ENCODE results near the gene MYH11.
"Not testable (repeated sequence)": the region's sequence is repeated elsewhere in the genome, so short reads cannot be mapped to it uniquely, and the experiment has no call there.

MYH11 gene

GRCh38 chr16:15874745-15875314 lies 18.0 kb upstream of the MYH11 start:
- no peak for DNase-seq

GRCh38 chr16:15873737-15874136 lies 16.9 kb upstream of the MYH11 start:
- no peak for DNase-seq

GRCh38 chr16:15873301-15873700 lies 16.5 kb upstream of the MYH11 start:
- no peak for DNase-seq

GRCh38 chr16:15870011-15870410 lies 13.2 kb upstream of the MYH11 start:
- no peak for DNase-seq

GRCh38 chr16:15866451-15866850 lies 9.6 kb upstream of the MYH11 start:
- no peak for DNase-seq

GRCh38 chr16:15865742-15866141 lies 8.9 kb upstream of the MYH11 start:
- no peak for DNase-seq

- DNase-seq: no peak
Measured at GRCh38 chr16:15864939-15865338, 8.1 kb upstream of the MYH11 start.

- DNase-seq: no peak
Measured at GRCh38 chr16:15861996-15862395, 5.2 kb upstream of the MYH11 start.

- DNase-seq: no peak
Measured at GRCh38 chr16:15858921-15859668, 2.3 kb upstream of the MYH11 start.

GRCh38 chr16:15857724-15858560 lies 1.1 kb upstream of the MYH11 start:
- DNase-seq: no peak

- no peak for DNase-seq
Measured at GRCh38 chr16:15856182-15856581, 646 bp downstream of the MYH11 start.

- no peak for DNase-seq
Measured at GRCh38 chr16:15855704-15856003, 1.2 kb downstream of the MYH11 start.

GRCh38 chr16:15854906-15855703 lies 1.7 kb downstream of the MYH11 start:
- no peak for DNase-seq

- DNase-seq: no peak
Measured at GRCh38 chr16:15854061-15854460, 2.8 kb downstream of the MYH11 start.

- no peak for DNase-seq
Measured at GRCh38 chr16:15853021-15853420, 3.8 kb downstream of the MYH11 start.

GRCh38 chr16:15850555-15850954 lies 6.3 kb downstream of the MYH11 start:
- DNase-seq: not testable (repeated sequence)

GRCh38 chr16:15849209-15849981 lies 7.4 kb downstream of the MYH11 start:
- no peak for DNase-seq

- no peak for DNase-seq
Measured at GRCh38 chr16:15847611-15848175, 9.1 kb downstream of the MYH11 start.

GRCh38 chr16:15846510-15846909 lies 10.3 kb downstream of the MYH11 start:
- no peak for DNase-seq

GRCh38 chr16:15843635-15844279 lies 13.1 kb downstream of the MYH11 start:
- DNase-seq: no peak

- not testable (repeated sequence) for DNase-seq
Measured at GRCh38 chr16:15839204-15839603, 17.6 kb downstream of the MYH11 start.

GRCh38 chr16:15837761-15838160 lies 19.1 kb downstream of the MYH11 start:
- no peak for DNase-seq
